Activated T-cell treated with anti-CD3 and anti-CD28 coated beads, Interleukin-2, amount 50 U/mL, for 72 hours (primary cell): ENCODE results near the gene NAV1. TPM values are rescaled to one million over a fixed set of nuclear protein-coding genes. Genes with fewer than 3 reads are reported as not detected.

ENCODE experiments used
- ATAC-seq, 2 donors: fragments of 150-1000 bp; cut with Tn5 transposase; replicated peaks in 1 of 2; 2 replicates each; pipeline ENCODE4 v1.10.0; 2021; ENCODE audit warnings: moderate library complexity in 2 of 2, mild to moderate bottlenecking in 1 of 2
- DNase-seq, 2 donors: peaks; one replicate each; pipeline ENCODE4 v3.0.0; 2021 to 2022; ENCODE audit warnings: mixed read lengths in 1 of 2
- H3K27ac Mint-ChIP-seq: one replicate; pipeline ENCODE4 v1.8.0; 2022; ENCODE audit warnings: mild to moderate bottlenecking, moderate library complexity, mixed read lengths
- H3K27me3 Mint-ChIP-seq: one replicate; pipeline ENCODE4 v1.8.0; 2022; ENCODE audit warnings: low read depth, mixed read lengths
- H3K36me3 Mint-ChIP-seq, 2 donors: one replicate each; pipeline ENCODE4 v1.8.0; 2022; ENCODE audit warnings: mixed read lengths in 2 of 2, mild to moderate bottlenecking in 1 of 2; ENCODE audit not compliant: insufficient read depth in 2 of 2
- H3K4me1 Mint-ChIP-seq: one replicate; pipeline ENCODE4 v1.8.0; 2022; ENCODE audit warnings: low read depth, mixed read lengths
- H3K4me3 Mint-ChIP-seq, 2 donors: one replicate each; pipeline ENCODE4 v1.8.0; 2022; ENCODE audit warnings: mild to moderate bottlenecking in 2 of 2, mixed read lengths in 2 of 2, moderate library complexity in 2 of 2
- H3K9me3 Mint-ChIP-seq, 2 donors: one replicate each; pipeline ENCODE4 v1.8.0; 2022; ENCODE audit warnings: mixed read lengths in 2 of 2
- total RNA-seq, 2 donors: library from RNA; stranded (reverse); gene quantifications; one replicate each; pipeline ENCODE4 v1.2.3, GENCODE V29; 2022

Gene NAV1
- total RNA-seq, 2 donors from 2014 or later = 6.2 to 6.3 TPM

DNA sequence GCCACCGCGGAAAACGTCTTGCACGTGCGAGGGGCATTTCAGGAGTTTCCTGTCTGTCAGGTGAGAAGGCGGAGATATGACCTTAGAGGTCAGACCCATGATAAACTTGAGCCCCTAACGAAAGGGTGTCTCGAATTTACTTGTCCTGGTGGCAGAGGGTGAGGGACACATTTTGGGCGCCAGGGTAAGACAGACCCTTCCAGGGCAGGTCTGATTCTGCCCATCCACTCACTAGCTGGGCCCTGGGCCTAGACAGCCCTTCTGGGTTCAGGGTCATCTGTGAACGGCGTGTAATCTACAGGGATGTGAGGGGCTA, 31.6 kb upstream of the NAV1 start:
- Mint-ChIP-seq H3K4me1 (peaks cover 33% of the 10 kb centered on the region), H3K27me3 (no peaks in the 10 kb centered on the region), H3K9me3 (no peaks in the 10 kb centered on the region), H3K36me3 (no peaks in the 10 kb centered on the region), H3K4me3 (peak overlapping the region; percentile 92 to 96), H3K27ac (peak overlapping the region; percentile 71)
- DNase-seq = no peak
- ATAC-seq = peak; percentile 14 to 18

GRCh38 chr1:201508809-201509208, 30.1 kb upstream of the NAV1 start:
- DNase-seq (no peak), ATAC-seq (no peak)
- Mint-ChIP-seq H3K27me3 (no peaks in the 10 kb centered on the region), H3K9me3 (no peaks in the 10 kb centered on the region), H3K4me1 (peaks cover 29% of the 10 kb centered on the region), H3K4me3 (no peak overlapping the region), H3K36me3 (no peaks in the 10 kb centered on the region), H3K27ac (no peak overlapping the region)

DNA sequence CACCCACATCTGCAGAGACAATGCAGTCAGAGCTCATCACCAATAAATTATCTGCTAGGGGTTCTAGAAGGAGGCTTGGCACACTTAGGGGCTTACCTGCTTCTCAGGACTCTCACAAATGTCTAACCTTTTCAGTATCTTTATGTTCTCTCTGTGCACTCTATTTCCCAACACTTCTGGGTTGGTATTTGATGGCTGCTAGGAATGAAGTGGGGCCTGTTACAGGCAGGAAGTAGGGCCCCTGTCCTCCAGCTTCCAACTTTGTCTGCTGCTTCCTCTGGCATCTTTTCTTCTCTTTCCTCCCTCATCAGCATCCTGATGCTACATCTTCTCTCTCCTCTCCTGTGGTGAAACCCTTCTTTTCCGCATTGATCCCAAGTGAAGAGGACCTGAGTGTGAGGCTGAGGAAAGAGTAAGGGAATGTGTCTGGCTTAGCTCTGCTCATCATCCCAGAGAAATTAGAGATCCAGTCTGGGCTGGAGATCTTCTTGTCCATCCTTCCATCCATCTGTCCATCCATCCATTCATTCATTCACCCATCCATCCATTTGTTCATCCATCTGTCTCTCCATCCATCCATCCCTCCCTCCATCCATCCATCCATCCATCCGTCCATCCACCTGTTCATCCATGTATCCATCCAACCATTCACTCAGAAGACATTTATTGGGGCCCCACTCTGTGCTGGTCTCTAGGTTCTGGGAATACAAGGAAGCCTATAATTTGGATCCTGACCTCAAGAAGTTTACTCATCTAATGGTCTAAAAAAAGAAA, 29.1 kb upstream of the NAV1 start:
- H3K4me3 Mint-ChIP-seq = no peak overlapping the region
- DNase-seq = no peak
- no peak for ATAC-seq
- peaks cover 27% of the 10 kb centered on the region for H3K4me1 Mint-ChIP-seq
- H3K27ac Mint-ChIP-seq = no peak overlapping the region
- H3K9me3 Mint-ChIP-seq = no peaks in the 10 kb centered on the region
- no peaks in the 10 kb centered on the region for H3K27me3 Mint-ChIP-seq
- no peaks in the 10 kb centered on the region for H3K36me3 Mint-ChIP-seq

- no peak overlapping the region for H3K27ac Mint-ChIP-seq
- no peaks in the 10 kb centered on the region for H3K9me3 Mint-ChIP-seq
- H3K4me1 Mint-ChIP-seq = peaks cover 19% of the 10 kb centered on the region
- H3K27me3 Mint-ChIP-seq = no peaks in the 10 kb centered on the region
- ATAC-seq (no peak), DNase-seq (no peak)
- H3K36me3 Mint-ChIP-seq = no peaks in the 10 kb centered on the region
- H3K4me3 Mint-ChIP-seq = no peak overlapping the region
Observed at GRCh38 chr1:201510734-201511133, 28.2 kb upstream of the NAV1 start.

GRCh38 chr1:201511396-201511940, 27.5 kb upstream of the NAV1 start:
- no peak for ATAC-seq
- Mint-ChIP-seq H3K9me3 (no peaks in the 10 kb centered on the region), H3K36me3 (no peaks in the 10 kb centered on the region), H3K4me3 (no peak overlapping the region), H3K27ac (no peak overlapping the region), H3K27me3 (no peaks in the 10 kb centered on the region), H3K4me1 (peaks cover 15% of the 10 kb centered on the region)
- DNase-seq = no peak

DNA sequence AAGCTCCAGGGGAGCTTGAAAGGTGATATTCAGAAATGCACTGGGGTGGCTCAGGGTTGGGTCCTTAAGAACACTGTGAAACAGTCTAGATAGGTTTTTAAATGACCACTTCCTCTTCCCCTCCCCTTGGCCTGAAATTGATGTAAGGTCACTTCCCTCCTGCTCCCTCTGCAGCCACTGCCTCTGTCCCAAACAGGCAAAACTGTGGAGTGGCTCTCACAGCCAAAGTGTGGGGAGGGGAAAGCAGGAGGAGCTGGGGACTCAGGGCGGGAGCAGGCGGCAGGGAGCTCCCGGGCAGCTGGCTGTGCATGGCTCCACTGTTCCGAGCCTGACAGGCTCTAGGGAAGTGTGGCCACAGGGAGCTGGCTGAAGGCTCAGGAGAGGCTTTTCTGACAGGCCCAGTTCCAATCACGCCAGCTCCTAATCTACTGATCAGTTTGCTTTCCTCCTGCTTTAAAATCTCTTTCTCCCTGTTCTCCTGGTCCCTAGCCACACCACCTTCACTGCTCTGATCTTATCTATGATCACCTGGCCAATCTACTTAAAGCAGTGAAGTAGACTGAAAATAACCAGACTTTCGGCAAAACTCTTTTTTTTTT, 26.9 kb upstream of the NAV1 start:
- Mint-ChIP-seq H3K27me3 (no peaks in the 10 kb centered on the region), H3K9me3 (no peaks in the 10 kb centered on the region), H3K36me3 (no peaks in the 10 kb centered on the region), H3K27ac (no peak overlapping the region), H3K4me3 (no peak overlapping the region), H3K4me1 (peaks cover 14% of the 10 kb centered on the region)
- ATAC-seq (no peak), DNase-seq (no peak)

GRCh38 chr1:201513498-201514243, 25.3 kb upstream of the NAV1 start:
- Mint-ChIP-seq H3K36me3 (no peaks in the 10 kb centered on the region), H3K27me3 (no peaks in the 10 kb centered on the region), H3K27ac (no peak overlapping the region), H3K4me3 (no peak overlapping the region), H3K9me3 (no peaks in the 10 kb centered on the region), H3K4me1 (peaks cover 5% of the 10 kb centered on the region)
- ATAC-seq (no peak), DNase-seq (no peak)

GRCh38 chr1:201514466-201514865, 24.5 kb upstream of the NAV1 start:
- ATAC-seq = no peak
- Mint-ChIP-seq H3K4me3 (no peak overlapping the region), H3K36me3 (no peaks in the 10 kb centered on the region)

GRCh38 chr1:201515062-201515750, 23.7 kb upstream of the NAV1 start:
- H3K27ac Mint-ChIP-seq = no peak overlapping the region
- no peaks in the 10 kb centered on the region for H3K27me3 Mint-ChIP-seq
- H3K9me3 Mint-ChIP-seq = no peaks in the 10 kb centered on the region
- H3K4me1 Mint-ChIP-seq = peaks cover 5% of the 10 kb centered on the region
- DNase-seq (no peak), ATAC-seq (no peak)
- H3K36me3 Mint-ChIP-seq = no peaks in the 10 kb centered on the region
- no peak overlapping the region for H3K4me3 Mint-ChIP-seq

More at GRCh38 chr1:201514466-201514865, 24.5 kb upstream of the NAV1 start:
- Mint-ChIP-seq H3K27ac (no peak overlapping the region), H3K9me3 (no peaks in the 10 kb centered on the region), H3K4me1 (peaks cover 5% of the 10 kb centered on the region), H3K27me3 (no peaks in the 10 kb centered on the region)
- DNase-seq = no peak

GRCh38 chr1:201515895-201516294, 23.0 kb upstream of the NAV1 start:
- Mint-ChIP-seq H3K27ac (no peak overlapping the region), H3K4me3 (no peak overlapping the region), H3K36me3 (no peaks in the 10 kb centered on the region), H3K27me3 (no peaks in the 10 kb centered on the region), H3K4me1 (peaks cover 5% of the 10 kb centered on the region), H3K9me3 (no peaks in the 10 kb centered on the region)
- ATAC-seq (peak; percentile 62 to 67), DNase-seq (no peak)

- ATAC-seq = no peak
- Mint-ChIP-seq H3K36me3 (peaks cover 0 to under 1% of the 10 kb centered on the region in 2 donors), H3K9me3 (no peaks in the 10 kb centered on the region), H3K4me3 (no peak overlapping the region), H3K27me3 (no peaks in the 10 kb centered on the region), H3K4me1 (peaks cover 5% of the 10 kb centered on the region), H3K27ac (no peak overlapping the region)
- no peak for DNase-seq
Observed at GRCh38 chr1:201516511-201517127, 22.3 kb upstream of the NAV1 start.

DNA sequence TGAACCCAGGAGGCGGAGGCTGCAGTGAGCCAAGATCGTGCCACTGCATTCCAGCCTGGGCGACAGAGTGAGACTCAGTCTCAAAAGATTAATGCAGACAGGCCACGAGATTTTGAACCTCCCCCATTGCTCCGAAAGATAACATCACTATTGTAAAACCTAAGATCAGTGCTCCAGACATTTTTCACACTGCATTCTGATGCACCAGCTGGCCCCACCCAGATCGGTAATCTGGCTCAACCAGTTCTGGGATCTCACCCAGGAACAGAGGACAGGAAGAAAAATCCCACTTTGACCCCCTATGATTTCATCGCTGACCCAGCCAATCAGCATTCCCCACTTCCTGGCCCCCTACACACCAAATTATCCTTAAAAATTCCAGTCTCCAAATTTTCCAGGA, 21.3 kb upstream of the NAV1 start:
- Mint-ChIP-seq H3K9me3 (no peaks in the 10 kb centered on the region), H3K4me3 (no peak overlapping the region), H3K36me3 (peaks cover 2 to 6% of the 10 kb centered on the region in 2 donors), H3K4me1 (peaks cover 5% of the 10 kb centered on the region), H3K27ac (no peak overlapping the region), H3K27me3 (no peaks in the 10 kb centered on the region)
- no peak for DNase-seq
- ATAC-seq = no peak
